Skin of body (tissue), 2 donors: ENCODE data around the gene TARBP1. TPM values are rescaled to one million over a fixed set of nuclear protein-coding genes. Genes with fewer than 3 reads are reported as not detected.
"Not testable (repeated sequence)": the region's sequence is repeated elsewhere in the genome, so short reads cannot be mapped to it uniquely, and the experiment has no call there.

Experiments used
- DNase-seq: peaks from one replicate; lab custom pipeline; 2025; lab: John Stamatoyannopoulos, UW
- total RNA-seq: library from RNA; depleted of rRNA; stranded (reverse); fragments of >200 nt; gene quantifications from one replicate; pipeline ENCODE4 v1.2.3, GENCODE V29; 2014

TARBP1 gene
- total RNA-seq, 1 donor from 2014 or later: 37.1 TPM

DNA sequence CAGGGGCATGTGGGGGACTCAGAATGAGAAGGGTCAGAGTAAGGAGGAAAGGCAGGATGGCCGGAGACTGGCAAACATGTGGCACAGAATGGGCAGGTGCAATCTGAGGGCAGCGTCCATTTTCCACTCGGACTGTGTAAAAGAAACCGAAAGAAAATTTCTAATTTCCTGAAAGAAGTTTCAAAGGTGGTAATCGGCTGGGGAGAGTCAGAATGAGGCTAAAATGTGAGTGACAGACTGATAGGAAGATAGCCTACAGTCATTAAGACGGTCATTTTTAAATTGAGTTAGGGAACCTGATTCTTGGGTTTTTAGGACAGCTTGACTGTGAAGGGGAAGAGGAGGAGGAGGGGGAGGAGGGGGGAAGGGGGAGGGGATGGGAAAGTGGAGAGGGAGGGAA lies 82.1 kb downstream of the TARBP1 start:
- no peak for DNase-seq

DNA sequence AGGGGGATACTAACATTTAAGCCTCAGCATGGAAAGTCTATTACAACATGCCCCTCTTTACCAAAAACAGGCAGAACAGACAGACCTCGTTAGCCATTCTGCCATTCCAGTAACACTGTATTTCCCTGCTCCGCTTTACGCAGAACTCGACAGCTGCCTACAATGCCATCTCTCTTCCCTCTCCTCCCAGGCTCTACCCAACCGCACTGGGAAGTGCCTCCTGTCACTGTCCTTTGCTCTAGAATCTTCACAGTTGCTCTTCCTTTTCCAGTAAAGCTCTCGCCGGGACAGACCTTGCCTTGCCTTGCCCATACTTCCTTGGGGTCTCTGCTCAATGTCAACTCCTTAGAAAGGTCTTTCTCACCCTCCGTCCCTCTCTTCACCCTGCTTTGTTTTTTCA lies 82.9 kb downstream of the TARBP1 start:
- DNase-seq: no peak

DNA sequence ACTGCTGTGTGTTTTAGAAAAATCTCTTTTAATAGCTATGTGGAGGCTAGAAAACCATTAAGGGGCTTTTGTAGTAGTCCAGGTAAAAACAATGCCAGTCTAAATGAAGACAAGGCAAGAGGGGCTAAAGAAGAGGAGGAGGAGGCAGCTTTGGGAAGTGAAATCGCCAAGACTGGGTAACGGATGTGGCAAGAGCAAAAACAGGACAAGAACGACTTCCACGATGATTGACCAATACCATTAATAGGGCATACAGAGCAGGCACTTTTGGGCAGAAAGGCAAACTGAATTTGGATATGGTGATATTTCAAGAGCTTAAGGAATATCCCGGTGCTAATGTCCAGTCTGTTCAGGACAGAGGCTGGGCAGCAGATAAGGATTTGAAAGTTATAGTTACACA lies 83.7 kb downstream of the TARBP1 start:
- no peak for DNase-seq

DNA sequence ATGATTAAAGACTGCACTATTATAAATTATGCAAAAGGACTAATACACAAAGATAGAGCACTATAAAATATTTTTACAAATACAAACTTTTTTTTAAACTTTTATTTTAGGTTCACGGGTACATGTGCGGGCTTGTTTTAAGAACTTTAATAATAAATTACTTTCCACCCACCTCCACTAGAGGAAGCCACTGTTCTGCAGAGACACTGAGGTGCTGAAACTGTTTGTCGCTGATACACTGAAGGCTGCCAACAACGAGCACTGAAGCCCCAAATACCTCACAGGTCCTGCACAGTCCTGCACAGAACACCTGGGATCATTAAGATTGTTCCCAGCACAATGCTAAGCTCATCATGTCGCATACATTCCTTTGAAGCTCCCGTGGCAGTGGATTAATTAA lies 85.8 kb downstream of the TARBP1 start:
- no peak for DNase-seq

DNA sequence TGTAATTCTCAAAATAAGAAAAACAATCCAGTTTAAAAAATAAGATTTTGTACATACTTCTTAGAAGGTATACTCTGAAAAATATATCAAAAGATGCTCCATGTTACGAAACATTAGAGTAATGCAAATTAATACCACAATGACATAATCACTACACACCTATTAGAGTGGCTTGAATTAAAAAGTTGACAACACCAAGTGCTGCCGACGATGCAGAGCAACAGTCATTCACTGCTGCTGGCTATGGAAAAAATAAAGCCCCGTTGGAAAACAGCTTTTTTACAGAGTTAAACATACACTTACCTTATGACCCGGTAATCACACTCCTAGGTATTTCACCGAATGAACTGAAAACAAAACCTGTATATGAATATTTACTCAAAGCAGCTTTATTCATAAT lies 90.9 kb downstream of the TARBP1 start:
- DNase-seq: no peak

DNA sequence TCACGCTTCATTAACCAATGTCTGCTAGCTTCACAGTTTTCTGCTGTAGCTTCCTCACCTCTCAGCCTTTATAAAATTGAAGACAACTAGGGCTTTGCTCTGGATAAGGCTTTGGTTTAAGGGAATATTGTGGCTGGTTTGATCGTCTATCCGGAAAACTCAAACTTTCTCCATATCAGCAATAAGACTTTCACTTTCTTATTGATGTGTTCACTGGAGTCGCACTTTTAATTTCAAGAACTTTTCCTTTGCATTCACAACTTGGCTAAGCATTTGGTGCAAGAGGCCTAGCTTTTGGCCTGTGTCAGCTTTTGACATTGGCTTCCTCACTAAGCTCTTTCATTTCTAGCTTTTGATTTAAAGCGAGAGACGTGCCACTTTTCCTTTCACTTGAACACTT lies 92.9 kb downstream of the TARBP1 start:
- no peak for DNase-seq

DNA sequence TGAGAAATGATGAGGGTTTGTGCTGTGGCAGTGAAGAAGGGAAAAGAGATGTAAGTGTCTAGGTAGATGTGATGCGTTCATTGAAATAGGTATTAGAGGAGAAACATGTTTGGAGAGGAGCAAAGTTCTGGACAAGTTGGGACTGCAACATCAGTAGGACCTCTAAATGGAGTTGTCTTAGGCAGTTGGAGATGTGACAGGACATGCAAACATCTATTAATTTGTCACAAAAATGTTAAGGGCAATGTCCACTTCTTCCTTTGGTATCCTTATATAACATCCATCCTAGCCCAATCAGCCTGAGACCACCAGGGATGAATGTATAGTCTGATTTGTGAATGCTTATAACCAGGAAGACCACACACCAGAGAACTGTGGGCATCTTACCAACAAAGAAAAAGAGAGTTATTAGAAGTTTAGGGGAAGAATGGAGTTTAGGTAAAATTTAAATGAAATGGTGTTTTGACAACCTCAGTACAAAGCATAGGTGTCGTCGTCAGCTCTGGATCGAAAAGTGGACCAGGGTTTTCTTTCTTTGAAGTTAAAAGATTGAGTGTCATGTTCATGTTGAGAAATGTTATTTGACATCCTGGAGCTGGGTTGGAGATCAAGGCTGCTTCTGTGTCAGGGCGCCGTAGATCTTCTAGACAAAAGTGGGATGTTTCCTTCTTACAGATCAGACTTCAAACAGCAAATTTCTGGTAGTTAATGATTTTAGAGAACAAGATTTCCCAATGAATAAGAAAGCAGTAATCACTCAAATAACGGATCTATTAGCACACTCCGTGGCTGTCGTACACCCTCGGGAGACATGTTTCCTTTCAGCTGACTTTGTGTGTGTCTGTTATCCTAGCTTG lies 97.1 kb downstream of the TARBP1 start:
- no peak for DNase-seq

DNA sequence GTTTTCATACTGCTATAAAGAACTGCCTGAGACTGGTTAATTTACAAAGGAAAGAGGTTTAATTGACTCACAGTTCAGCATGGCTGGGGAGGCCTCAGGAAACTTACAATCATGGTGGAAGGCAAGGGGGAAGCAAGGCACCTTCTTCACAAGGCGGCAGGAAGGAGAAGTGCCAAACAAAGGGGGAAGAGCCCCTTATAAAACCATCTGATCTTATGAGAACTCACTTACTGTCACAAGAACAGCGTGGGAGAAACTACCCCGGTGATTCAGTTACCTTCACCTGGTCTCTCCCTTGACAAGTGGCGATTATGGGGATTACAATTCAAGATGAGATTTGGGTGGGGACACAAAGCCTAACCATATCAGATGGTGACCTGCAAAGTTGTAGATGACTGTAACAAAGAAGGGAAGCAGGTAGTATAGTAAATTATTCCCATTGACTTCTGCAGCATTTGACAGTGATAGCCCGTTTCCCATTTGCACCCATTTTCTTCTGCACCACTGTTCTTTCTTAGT lies 99.3 kb downstream of the TARBP1 start:
- not testable (repeated sequence) for DNase-seq

DNA sequence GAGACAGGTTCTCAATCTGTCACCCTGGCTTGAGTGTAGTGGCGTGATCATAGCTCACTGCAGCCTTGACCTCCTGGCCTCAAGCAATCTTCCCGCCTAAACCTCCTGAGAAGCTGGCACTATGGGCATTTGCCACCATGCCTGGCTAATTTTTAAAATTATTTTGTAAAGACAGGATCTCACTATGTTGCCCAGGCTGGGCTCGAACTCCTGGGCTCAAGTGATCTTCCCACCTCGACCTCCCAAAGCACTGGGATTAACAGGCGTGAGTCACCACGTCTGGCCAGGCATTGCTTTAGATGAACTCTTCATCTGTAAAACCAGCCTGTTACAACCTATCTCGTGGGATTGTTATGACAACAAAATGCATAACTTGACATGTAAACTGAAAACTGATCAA lies 103.3 kb downstream of the TARBP1 start:
- DNase-seq: no peak

DNA sequence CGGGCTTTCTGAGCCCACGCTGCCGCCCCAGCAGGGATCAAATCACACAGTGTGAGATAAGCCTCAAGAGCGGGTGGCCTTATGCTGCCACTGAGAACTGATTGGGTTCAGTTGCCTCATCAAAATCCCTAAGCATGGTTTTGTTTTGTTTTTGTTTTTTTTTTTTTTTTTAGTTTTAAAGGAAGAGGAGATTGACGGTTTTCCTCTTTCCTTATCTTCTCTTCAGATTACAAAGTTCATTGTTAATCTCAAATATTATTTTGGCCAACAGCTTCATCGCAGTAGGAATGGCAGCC lies 105.1 kb downstream of the TARBP1 start:
- DNase-seq: no peak

DNA sequence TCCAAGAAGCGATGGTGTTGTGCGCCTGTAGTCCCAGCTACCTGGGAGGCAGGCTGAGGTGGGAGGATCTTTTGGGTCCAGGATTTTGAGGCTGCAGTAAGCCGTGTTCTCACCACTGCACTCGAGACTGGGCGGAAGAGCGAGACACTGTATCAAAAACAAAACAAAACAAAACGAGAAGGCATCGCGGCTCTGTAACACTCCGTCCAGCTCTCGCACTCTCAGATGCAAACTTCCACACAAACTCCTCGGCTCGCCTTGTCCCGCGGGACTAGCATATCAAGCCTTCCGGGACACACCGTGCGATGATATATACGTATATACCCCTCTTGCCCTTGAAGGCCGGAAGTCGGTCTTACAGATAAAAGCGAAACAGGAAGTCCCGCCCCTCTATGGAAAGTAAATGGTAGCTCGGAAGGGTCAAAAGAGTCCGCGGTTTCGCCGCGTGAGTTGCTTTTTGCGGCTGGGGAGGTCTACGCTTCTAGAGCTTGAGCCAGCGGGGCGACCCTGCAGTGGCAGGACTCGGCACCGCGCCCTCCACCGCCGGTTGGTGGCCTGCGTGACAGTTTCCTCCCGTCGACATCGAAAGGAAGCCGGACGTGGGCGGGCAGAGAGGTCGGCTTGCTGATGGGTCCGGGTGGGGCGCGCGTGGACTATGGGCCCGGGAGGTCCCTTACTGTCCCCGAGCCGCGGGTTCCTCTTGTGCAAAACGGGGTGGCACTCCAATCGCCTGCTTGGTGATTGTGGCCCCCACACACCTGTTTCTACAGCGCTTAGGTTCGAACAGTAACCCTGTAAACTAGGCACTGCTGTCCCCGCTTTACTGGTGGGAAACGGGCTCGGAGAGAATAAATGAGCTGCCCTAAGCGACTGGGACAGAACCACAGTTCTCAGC lies 105.7 kb downstream of the TARBP1 start, which contains the start of gene COA6:
COA6 (plus strand) TSS at position 393 of the 895 bp plus-strand sequence; CDS start at position 404, 11 bp downstream.
- peak; percentile 95 for DNase-seq

DNA sequence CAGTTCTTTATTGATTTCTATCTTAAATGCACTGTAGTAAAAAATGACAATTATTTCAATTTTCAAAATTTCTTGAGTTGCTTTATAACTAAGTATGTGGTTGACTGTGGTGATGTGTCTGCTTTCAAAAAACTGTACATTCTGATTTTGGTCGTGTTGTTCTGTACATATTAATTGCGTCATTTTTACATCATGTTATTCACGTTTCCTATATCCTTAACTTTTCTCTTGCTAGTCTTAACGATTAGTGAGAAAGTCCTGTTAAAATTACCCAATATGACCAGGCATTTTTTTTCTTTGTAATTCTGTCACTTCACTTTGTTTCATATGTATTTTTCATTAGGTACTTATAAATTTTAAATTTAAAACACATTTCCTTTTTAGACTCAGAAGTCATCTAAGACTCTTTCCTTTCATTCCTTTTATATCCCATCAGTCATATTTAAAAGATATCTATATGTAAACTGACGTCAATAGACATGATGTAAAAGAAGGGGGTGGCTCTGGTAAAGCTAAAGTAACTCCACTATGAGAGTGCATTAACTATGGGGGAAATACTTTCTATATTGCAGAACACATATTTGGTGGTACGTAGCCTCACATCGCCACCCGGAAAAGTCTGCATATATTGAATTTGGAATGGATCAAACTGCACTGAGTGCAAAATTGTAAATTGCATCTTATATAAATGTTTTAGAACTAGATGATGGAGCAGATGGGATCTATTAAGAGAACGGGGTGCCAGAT lies 106.8 kb downstream of the TARBP1 start:
- no peak for DNase-seq

DNA sequence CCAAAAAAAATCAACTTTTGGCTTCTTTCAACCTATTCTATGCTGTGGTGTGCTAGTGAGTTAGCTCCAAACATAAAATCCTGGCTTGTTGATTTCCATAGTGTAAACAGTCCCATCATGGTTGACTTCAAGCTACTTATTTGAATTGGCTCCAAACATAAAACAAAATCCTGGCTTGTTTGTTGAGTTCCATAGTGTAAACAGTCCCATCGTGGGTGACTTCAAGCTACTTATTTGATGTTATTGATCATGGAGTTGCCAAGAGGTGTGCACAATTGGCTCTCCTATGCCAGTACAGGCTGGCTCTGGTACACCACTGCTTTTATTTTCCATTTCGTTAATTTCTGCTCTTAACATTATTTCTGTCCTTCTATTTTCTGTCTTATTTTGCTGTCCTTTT lies 107.6 kb downstream of the TARBP1 start:
- no peak for DNase-seq

DNA sequence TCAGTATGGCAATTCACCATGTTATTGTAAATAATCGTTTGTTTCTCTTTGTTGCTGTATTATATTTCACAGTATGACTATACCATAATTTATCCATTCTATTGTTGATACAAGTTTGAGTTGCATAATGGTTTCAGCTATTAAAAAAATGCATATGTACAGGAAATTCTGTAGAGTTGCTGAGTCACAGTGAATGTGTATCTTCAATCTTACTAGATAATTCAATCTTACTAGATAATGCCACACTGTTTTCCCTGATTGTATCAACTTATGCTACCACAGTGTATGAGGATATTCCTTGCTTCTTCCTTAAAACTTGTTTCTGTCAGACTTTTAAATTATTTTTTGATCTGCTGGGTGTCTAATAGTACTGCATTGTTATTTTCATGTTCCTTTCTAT lies 109.2 kb downstream of the TARBP1 start:
- no peak for DNase-seq

DNA sequence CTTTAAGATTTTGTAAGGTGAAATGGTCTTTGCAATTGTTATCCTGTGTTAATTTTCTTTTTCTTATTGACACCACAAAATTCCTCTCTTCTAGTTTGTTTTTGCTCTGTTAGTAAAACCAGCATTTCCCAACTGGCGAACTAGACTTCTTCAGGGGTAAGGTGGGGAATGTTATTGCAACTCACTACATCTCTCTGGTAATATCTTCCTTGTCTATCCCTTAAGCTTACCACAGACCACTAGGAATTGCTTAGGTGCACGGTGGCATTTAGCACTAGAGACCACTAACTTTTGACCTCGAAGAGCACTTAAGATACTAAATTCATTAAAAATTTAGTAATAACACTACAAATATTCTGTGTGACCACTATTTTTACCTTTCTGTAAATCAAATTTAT lies 109.9 kb downstream of the TARBP1 start:
- no peak for DNase-seq

DNA sequence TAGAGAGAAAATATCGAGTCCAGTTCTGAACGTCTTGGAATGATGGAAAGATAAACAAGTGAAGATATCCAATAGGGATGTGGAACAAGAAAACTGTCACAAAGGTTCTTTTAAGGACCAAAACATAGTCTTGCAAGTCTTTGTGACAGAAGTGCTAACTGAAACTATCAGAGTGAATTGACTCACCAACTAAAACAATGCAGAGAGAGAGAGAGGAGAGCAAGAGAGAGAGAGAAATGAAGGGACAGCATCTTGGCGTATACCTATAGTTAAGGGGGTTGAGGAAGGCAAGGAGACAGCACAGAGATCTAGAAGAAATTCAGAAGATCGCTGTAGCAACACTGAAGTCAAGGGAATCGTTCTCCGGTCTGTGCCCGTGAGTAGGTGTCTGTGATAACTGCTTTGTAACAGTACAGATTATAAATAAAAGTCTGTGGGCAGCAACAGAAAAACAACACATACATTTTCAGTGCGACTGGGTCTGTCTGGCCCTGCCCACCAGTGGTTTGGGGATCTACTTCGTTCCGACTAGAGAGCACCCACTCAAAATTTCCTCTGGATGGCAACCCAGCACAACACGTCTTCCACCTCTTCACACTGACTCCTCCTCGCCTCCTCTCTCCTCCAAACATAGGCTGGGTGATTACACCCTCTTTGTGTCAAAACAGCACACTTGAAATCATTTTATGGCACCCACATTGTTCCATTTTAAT lies 110.5 kb downstream of the TARBP1 start:
- DNase-seq: no peak

DNA sequence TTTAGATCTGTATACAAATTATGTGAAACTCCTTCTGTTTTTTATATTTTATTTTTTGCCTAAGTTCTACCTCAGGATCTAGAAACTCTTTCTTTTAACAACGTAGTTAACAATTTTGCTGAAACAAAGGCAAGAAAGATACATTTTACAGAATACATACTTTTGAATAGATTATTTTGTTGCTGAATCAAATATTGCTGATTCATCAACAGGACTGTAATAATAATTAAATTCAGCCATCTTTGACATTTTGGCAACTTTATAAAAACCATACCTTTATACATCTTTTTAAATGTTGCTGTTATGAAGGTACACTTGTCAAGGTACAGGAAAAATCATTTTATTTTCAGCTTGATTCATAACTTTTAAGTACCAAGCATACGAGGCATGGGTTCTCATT lies 116.4 kb downstream of the TARBP1 start:
- DNase-seq: no peak

DNA sequence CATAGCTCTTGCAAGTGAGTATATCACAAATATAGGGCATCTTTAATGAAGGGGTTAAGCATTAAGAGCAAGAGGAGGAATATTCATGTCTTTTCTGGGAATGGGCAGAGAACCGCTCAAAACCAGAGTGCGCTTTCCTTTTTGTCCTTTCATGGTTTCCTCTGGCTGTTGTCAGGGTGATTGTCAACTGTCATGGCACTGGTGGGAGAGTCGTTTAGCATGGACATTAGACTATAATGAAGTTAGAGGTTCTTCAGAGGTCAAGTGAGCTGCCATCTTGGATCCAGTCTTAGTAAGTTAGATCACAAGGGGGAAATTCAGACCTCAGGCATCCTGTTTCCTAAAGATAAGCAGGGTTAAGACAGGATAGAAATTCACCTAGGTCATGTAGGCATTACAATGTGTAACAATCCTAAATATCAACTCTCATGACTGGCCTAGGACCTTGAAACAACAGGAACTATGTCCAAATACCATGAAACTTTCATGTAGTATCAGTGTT lies 117.8 kb downstream of the TARBP1 start:
- DNase-seq: no peak

DNA sequence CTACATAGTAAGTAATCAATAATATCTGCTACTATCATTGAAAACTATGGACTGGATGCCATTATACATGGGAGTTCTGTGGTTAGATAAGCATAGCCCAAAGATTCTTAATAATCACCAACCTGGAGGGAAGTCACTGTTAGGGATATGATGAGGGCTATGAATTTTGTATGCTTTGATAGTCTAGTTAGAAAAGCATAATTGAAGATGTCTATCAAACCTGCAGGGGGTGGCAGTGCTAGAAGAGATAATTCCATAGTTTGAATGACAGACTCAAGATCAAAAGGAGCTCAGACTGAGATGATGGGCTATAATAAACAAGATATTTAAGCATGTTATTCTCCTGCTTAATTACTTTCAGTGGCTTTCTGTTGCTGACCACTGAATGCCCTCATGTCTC lies 121.1 kb downstream of the TARBP1 start:
- no peak for DNase-seq

DNA sequence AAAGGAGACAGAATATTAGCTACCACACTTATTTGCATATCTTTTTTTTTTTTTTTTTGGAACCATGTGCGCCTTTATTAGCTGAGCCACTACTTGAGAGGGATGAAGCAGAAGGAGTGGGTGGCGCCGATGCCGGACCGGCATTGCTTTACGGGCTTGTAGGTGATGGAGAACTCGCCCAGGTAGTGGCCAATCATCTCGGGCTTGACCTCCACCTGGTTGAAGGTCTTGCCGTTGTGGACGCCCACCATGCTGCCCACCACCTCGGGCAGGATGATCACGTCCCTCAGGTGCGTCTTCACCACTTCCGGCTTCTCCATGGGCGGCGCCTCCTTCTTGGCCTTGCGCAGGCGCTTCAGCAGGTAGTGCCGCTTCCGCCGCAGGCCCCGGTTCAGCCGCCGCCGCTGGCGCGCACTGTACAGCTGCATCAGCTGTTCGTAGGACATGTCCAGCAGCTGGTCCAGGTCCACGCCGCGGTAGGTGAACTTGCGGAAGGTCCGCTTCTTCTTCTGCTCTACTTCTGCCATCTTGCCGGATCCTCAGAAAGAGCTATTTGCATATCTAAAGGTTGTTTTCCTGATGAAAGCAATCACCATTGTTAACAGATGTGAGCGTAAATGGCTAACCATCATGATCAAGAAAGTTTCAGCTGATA lies 122.2 kb downstream of the TARBP1 start:
- DNase-seq: not testable (repeated sequence)
